Hepatocyte (in vitro differentiated cells): ENCODE data around the gene LRRC75B.

Experiments used
- EZH2 ChIP-seq: fragments of 200-600 bp; sonication (generic); IDR thresholded peaks from 2 replicates; pipeline ENCODE4 v1.6.1; 2016; ENCODE audit warnings: antibody characterized with exemption, mild to moderate bottlenecking, borderline replicate concordance
- TF ChIP-seq, protein P1 (sequence below): fragments of 200-600 bp; sonication (generic); IDR thresholded peaks from 2 replicates; pipeline ENCODE4 v1.5.1; 2016; ENCODE audit warnings: antibody characterized with exemption, mild to moderate bottlenecking; ENCODE audit not compliant: poor library complexity

DNA sequence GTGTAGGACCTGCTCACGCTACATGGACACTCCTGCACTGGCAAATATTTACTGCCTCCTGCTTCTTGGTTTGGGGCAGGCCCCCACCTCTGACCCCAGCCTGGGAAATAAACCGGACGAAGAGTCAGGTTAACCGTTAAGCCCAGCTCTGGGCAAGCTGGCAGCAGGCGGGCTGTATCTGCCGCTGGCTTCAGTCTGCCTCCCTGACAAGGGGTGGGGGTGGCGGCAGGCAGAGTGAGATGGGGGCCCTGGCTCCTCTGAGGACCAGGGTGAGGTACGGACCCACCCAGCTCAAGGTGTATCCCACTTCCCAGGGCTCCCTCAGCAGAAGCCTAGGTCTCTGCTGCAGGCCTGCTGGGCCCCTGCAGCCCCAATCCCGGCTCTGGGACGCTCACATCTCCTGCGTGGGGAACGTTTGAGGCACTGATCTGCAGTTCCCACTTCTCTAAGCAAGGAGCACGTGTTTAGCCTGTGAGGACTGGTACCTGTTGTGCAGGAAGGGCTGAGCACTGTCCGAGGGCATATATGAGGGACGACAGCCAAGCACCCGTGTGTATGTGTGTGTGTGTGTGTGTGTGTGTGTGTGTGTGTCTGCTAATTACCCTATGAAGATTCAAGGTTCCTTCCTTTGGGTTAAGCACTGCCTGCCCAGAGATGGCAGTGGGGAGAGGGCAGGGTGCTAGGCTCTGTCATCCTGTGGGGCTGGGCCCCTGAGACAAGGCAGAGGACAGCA, 1.1 kb upstream of the LRRC75B start:
- TF ChIP-seq, protein P1, sequence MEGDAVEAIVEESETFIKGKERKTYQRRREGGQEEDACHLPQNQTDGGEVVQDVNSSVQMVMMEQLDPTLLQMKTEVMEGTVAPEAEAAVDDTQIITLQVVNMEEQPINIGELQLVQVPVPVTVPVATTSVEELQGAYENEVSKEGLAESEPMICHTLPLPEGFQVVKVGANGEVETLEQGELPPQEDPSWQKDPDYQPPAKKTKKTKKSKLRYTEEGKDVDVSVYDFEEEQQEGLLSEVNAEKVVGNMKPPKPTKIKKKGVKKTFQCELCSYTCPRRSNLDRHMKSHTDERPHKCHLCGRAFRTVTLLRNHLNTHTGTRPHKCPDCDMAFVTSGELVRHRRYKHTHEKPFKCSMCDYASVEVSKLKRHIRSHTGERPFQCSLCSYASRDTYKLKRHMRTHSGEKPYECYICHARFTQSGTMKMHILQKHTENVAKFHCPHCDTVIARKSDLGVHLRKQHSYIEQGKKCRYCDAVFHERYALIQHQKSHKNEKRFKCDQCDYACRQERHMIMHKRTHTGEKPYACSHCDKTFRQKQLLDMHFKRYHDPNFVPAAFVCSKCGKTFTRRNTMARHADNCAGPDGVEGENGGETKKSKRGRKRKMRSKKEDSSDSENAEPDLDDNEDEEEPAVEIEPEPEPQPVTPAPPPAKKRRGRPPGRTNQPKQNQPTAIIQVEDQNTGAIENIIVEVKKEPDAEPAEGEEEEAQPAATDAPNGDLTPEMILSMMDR, result no peak
- no peak for TF ChIP-seq EZH2
